Measurements from ENCODE around the gene ATP5ME. TPM values are rescaled to one million over a fixed set of nuclear protein-coding genes. Genes with fewer than 3 reads are reported as not detected.
"Not testable (repeated sequence)": the region's sequence is repeated elsewhere in the genome, so short reads cannot be mapped to it uniquely, and the experiment has no call there.

ATP5ME gene
- total RNA-seq, 1 donor from 2014 or later = 255 TPM

DNA sequence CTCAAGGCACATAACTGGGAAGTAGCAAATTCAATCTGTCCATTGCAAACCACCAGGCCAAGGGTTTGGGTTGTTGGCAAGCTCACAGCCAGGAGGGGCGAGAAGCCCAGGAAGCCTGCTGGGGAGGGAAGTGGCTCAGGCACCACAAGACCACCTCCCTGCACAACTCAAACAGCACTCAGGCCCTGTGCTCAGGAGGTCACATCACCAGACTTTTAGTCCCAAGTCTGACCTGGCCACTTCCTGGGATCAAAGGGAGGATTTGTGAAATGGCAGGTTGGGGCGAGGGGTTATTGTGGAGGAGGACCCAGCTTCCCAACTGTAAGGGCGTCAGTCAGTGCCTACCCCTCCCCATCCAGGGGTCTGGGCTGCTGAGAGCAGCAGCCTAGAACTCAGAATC is 2.3 kb downstream of the ATP5ME start:
- H3K27me3 Mint-ChIP-seq (ENCODE audit: low read depth, unreplicated experiment) = no peaks in the 10 kb centered on the region
- no peak for DNase-seq (ENCODE audit: low read depth)

GRCh38 chr4:669806-670559 is 4.1 kb downstream of the ATP5ME start:
- H3K4me2 ChIP-seq (ENCODE audit: low read length); H3K4me1 Mint-ChIP-seq (ENCODE audit: low read depth, unreplicated experiment); DNase-seq (ENCODE audit: low read depth); H3K36me3 Mint-ChIP-seq (ENCODE audit: low read depth, unreplicated experiment); H3K27me3 ChIP-seq (ENCODE audit: insufficient read depth, low read length); H3K4me3 Mint-ChIP-seq (ENCODE audit: unreplicated experiment); H3K9me3 ChIP-seq (ENCODE audit: insufficient read depth, low read depth, low read length); H3K9me3 Mint-ChIP-seq (ENCODE audit: unreplicated experiment); H3K27me3 Mint-ChIP-seq (ENCODE audit: low read depth, unreplicated experiment); H3K4me3 ChIP-seq (ENCODE audit: insufficient read depth, low read depth, low read length); H3K27ac Mint-ChIP-seq (ENCODE audit: unreplicated experiment); FAIRE-seq; H4K20me1 ChIP-seq (ENCODE audit: insufficient read depth, low read length); H3K27ac ChIP-seq (ENCODE audit: low read depth, low read length); H2AFZ ChIP-seq (ENCODE audit: low read depth, low read length); H3K9ac ChIP-seq (ENCODE audit: low read length); H3K4me1 ChIP-seq (ENCODE audit: insufficient read depth, low read length): not testable (repeated sequence)
- Histone ChIP-seq H3K36me3 (ENCODE audit: insufficient read depth, low read length) (peaks cover 11% of the 10 kb centered on the region), H3K79me2 (ENCODE audit: insufficient read depth, low read length) (peaks cover 25% of the 10 kb centered on the region)

More for the DNA sequence above, 2.3 kb downstream of the ATP5ME start:
- H3K4me1 Mint-ChIP-seq (ENCODE audit: low read depth, unreplicated experiment) = peaks cover 3% of the 10 kb centered on the region
- Histone ChIP-seq H4K20me1 (ENCODE audit: insufficient read depth, low read length) (peaks cover 6% of the 10 kb centered on the region), H3K4me3 (ENCODE audit: insufficient read depth, low read depth, low read length) (no peak overlapping the region), H3K9ac (ENCODE audit: low read length) (no peak overlapping the region), H3K27ac (ENCODE audit: low read depth, low read length) (no peak overlapping the region), H3K9me3 (ENCODE audit: insufficient read depth, low read depth, low read length) (no peaks in the 10 kb centered on the region), H3K4me2 (ENCODE audit: low read length) (no peak overlapping the region), H3K27me3 (ENCODE audit: insufficient read depth, low read length) (no peaks in the 10 kb centered on the region), H3K79me2 (ENCODE audit: insufficient read depth, low read length) (peaks cover 31% of the 10 kb centered on the region), H3K4me1 (ENCODE audit: insufficient read depth, low read length) (peaks cover 14% of the 10 kb centered on the region), H2AFZ (ENCODE audit: low read depth, low read length) (no peak overlapping the region), H3K36me3 (ENCODE audit: insufficient read depth, low read length) (peaks cover 11% of the 10 kb centered on the region)
- H3K36me3 Mint-ChIP-seq (ENCODE audit: low read depth, unreplicated experiment) = peaks cover 6% of the 10 kb centered on the region
- H3K4me3 Mint-ChIP-seq (ENCODE audit: unreplicated experiment) = no peak overlapping the region
- FAIRE-seq = no peak
- TF ChIP-seq EZH2 (IDR thresholded peaks at IDR 0.05; ENCODE audit: insufficient read depth, low read length) (no peak), CTCF (IDR thresholded peaks at IDR 0.05; ENCODE audit: insufficient read depth, low read depth, low read length) (no peak)
- no peak overlapping the region for H3K27ac Mint-ChIP-seq (ENCODE audit: unreplicated experiment)
- H3K9me3 Mint-ChIP-seq (ENCODE audit: unreplicated experiment) = no peaks in the 10 kb centered on the region

- not testable (repeated sequence) for H3K9me3 ChIP-seq (ENCODE audit: insufficient read depth, low read depth, low read length); H4K20me1 ChIP-seq (ENCODE audit: insufficient read depth, low read length); H3K9me3 Mint-ChIP-seq (ENCODE audit: unreplicated experiment); H3K9ac ChIP-seq (ENCODE audit: low read length); FAIRE-seq; H3K27me3 Mint-ChIP-seq (ENCODE audit: low read depth, unreplicated experiment); H2AFZ ChIP-seq (ENCODE audit: low read depth, low read length); H3K4me1 ChIP-seq (ENCODE audit: insufficient read depth, low read length); H3K27ac ChIP-seq (ENCODE audit: low read depth, low read length); H3K4me3 ChIP-seq (ENCODE audit: insufficient read depth, low read depth, low read length); H3K27me3 ChIP-seq (ENCODE audit: insufficient read depth, low read length); H3K4me1 Mint-ChIP-seq (ENCODE audit: low read depth, unreplicated experiment); H3K36me3 Mint-ChIP-seq (ENCODE audit: low read depth, unreplicated experiment); DNase-seq (ENCODE audit: low read depth); H3K4me2 ChIP-seq (ENCODE audit: low read length); H3K4me3 Mint-ChIP-seq (ENCODE audit: unreplicated experiment)
- Histone ChIP-seq H3K36me3 (ENCODE audit: insufficient read depth, low read length) (peaks cover 11% of the 10 kb centered on the region), H3K79me2 (ENCODE audit: insufficient read depth, low read length) (peaks cover 13% of the 10 kb centered on the region)
- peak overlapping the region; percentile 8 for H3K27ac Mint-ChIP-seq (ENCODE audit: unreplicated experiment)
These were observed 5.9 kb downstream of the ATP5ME start for GRCh38 chr4:668219-668618.

Data from astrocyte (in vitro differentiated cells and primary cell).